Osteocyte (in vitro differentiated cells): ENCODE results near the gene ANTXR1. TPM values are rescaled to one million over a fixed set of nuclear protein-coding genes. Genes with fewer than 3 reads are reported as not detected.

ENCODE experiments used
- DNase-seq: peaks from one replicate; pipeline ENCODE4 v3.0.0; 2021; ENCODE audit warnings: mixed read lengths; ENCODE audit not compliant: unreplicated experiment; ENCODE audit errors: extremely low spot score
- H3K27ac Mint-ChIP-seq: one replicate; pipeline ENCODE4 v1.8.0; 2021; ENCODE audit warnings: mild to moderate bottlenecking, mixed read lengths; ENCODE audit not compliant: unreplicated experiment
- H3K27me3 Mint-ChIP-seq: one replicate; pipeline ENCODE4 v1.8.0; 2021; ENCODE audit warnings: mixed read lengths; ENCODE audit not compliant: unreplicated experiment
- H3K36me3 Mint-ChIP-seq: one replicate; pipeline ENCODE4 v1.8.0; 2021; ENCODE audit warnings: mixed read lengths; ENCODE audit not compliant: unreplicated experiment
- H3K4me1 Mint-ChIP-seq: one replicate; pipeline ENCODE4 v1.8.0; 2021; ENCODE audit warnings: mixed read lengths; ENCODE audit not compliant: unreplicated experiment
- H3K4me3 Mint-ChIP-seq: one replicate; pipeline ENCODE4 v1.8.0; 2021; ENCODE audit warnings: mild to moderate bottlenecking, moderate library complexity, mixed read lengths; ENCODE audit not compliant: unreplicated experiment
- H3K9me3 Mint-ChIP-seq: one replicate; pipeline ENCODE4 v1.8.0; 2021; ENCODE audit warnings: mixed read lengths; ENCODE audit not compliant: unreplicated experiment
- CTCF ChIP-seq: fragments of 200-600 bp; sonication (generic); IDR thresholded peaks from 2 replicates; pipeline ENCODE4 v1.5.0; 2021; ENCODE audit warnings: antibody characterized with exemption, mild to moderate bottlenecking, moderate library complexity
- total RNA-seq: library from RNA; stranded (reverse); gene quantifications from 2 replicates; pipeline ENCODE4 v1.2.1, GENCODE V29; 2021

ANTXR1 gene
- total RNA-seq, 1 donor from 2014 or later: 144 TPM

DNA sequence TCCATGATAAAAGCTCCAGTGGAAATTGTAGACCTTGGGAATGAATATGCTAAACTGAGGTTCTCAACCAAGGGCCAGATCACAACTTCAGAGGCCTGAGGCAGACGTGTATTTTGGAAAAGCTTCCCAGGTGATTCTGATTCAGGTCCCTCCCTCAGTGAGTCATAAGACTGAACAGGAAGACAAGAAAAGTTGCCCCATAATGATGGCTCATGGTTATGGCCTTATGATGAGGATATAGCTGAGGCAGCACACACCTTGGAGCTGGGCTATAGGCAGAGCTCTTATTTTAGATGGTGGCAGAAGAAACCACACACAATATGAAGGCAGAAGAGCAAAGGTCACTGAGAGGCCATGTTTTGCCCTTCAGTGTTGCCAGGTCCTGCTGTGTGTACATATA is 9.6 kb downstream of the ANTXR1 start:
- H3K4me3 Mint-ChIP-seq: no peak overlapping the region
- no peak for DNase-seq

DNA sequence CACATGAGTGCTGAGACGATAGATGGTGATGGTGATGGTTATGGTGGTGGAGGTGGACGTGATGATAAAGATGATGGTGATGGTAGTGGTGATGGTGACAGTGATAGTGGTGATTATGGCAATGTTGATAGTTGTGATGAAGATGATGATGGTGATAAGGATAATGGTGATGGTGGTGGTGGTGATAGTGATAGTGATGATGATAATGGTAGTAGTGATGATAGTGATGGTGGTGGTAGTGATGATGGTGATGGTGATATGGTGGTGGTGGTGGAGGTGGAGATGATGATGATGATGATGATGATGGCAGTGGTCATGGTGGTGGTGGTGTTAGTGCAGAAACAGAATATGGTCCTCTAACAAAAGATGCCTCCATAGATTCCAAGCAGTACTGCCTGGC is 10.3 kb downstream of the ANTXR1 start:
- H3K36me3 Mint-ChIP-seq: peaks cover 14% of the 10 kb centered on the region
- H3K27me3 Mint-ChIP-seq: no peaks in the 10 kb centered on the region
- no peaks in the 10 kb centered on the region for H3K9me3 Mint-ChIP-seq
- no peak for DNase-seq
- no peak overlapping the region for H3K27ac Mint-ChIP-seq
- H3K4me1 Mint-ChIP-seq: peaks cover 15% of the 10 kb centered on the region
- no peak overlapping the region for H3K4me3 Mint-ChIP-seq
- TF ChIP-seq CTCF: no peak

More for the DNA sequence above, 9.6 kb downstream of the ANTXR1 start:
- Mint-ChIP-seq H3K4me1 (peaks cover 18% of the 10 kb centered on the region), H3K9me3 (no peaks in the 10 kb centered on the region), H3K36me3 (peaks cover 9% of the 10 kb centered on the region), H3K27ac (no peak overlapping the region), H3K27me3 (no peaks in the 10 kb centered on the region)
- TF ChIP-seq CTCF: no peak

DNA sequence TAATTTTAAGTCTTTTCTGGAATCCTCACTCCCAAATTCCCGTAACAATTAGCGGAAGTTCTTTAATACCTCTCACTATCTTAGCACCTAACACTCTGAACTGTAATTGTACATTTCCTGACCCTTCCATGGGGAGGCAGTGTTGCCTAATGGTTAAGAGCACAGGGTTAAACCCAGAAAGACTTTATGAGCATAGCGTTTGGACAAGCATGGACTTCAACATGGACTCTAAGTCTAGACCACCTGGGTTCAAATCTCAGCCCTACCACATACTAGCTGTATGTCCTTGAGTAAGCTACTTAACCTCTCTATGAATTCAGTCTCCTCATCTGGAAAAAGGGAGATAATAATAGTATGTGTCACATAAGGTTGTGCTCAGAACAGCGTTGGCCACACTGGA is 13.0 kb downstream of the ANTXR1 start:
- DNase-seq: no peak
- peaks cover 5% of the 10 kb centered on the region for H3K4me1 Mint-ChIP-seq
- no peak overlapping the region for H3K4me3 Mint-ChIP-seq
- no peak overlapping the region for H3K27ac Mint-ChIP-seq
- peaks cover 12% of the 10 kb centered on the region for H3K36me3 Mint-ChIP-seq
- no peaks in the 10 kb centered on the region for H3K9me3 Mint-ChIP-seq
- H3K27me3 Mint-ChIP-seq: no peaks in the 10 kb centered on the region
- peak; percentile 43 for TF ChIP-seq CTCF

DNA sequence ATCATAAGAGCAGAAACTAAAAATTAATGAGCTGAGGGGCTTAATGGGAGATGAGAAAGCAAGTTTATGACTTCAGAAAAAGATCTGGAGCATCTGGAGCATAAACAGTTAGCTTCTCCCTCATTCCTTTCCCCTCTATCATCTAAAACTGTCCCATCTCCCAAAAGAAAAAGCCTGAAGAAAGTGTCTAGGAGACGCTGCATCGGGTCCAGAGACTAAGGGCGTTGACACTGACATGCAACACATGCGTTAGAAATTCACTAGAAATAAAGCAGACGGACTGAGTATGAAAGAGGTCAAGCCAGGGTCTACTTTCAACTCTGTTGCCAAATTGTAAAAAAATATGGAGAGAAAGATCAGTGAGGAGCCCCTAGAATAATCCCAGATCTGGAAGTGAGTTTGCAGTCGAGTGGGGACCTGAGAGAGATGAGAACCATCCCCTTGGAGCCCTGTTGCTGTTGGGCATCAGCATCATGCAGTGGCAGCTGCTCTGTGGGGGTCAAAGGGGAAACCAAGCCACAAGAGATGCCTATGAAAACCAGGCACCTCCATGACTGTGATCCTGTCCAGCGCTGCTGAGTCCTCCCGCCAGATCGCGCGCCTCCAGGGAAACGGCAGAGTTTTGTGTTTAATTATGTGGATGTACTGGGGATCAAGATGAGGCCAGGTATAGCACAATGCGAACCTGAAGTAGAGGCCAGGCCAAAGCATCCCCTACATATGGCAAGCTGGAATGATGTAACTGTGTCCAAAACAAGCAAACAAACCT is 13.9 kb downstream of the ANTXR1 start:
- Mint-ChIP-seq H3K27ac (no peak overlapping the region), H3K4me1 (peaks cover 13% of the 10 kb centered on the region), H3K4me3 (no peak overlapping the region), H3K36me3 (peaks cover 12% of the 10 kb centered on the region), H3K27me3 (no peaks in the 10 kb centered on the region), H3K9me3 (no peaks in the 10 kb centered on the region)
- DNase-seq: no peak
- TF ChIP-seq CTCF: no peak

- no peak overlapping the region for H3K27ac Mint-ChIP-seq
- H3K9me3 Mint-ChIP-seq: no peaks in the 10 kb centered on the region
- peaks cover 38% of the 10 kb centered on the region for H3K4me1 Mint-ChIP-seq
- DNase-seq: no peak
- no peaks in the 10 kb centered on the region for H3K27me3 Mint-ChIP-seq
- no peak overlapping the region for H3K4me3 Mint-ChIP-seq
- no peak for TF ChIP-seq CTCF
- peaks cover 12% of the 10 kb centered on the region for H3K36me3 Mint-ChIP-seq
Measured at GRCh38 chr2:69030800-69031428, 17.9 kb downstream of the ANTXR1 start.
